Mucosa of gallbladder (tissue), 1 donor: ENCODE results near the gene BATF. TPM values are rescaled to one million over a fixed set of nuclear protein-coding genes. Genes with fewer than 3 reads are reported as not detected.

Source experiments
- DNase-seq: peaks from one replicate; pipeline ENCODE4 v3.0.0-alpha.2; 2020; ENCODE audit warnings: low spot score
- total RNA-seq: library from RNA; stranded (reverse); gene quantifications from one replicate; pipeline ENCODE4 v1.2.1, GENCODE V29; 2021
- donor health status: DM: no; HTN: no; CAD: no.

Gene BATF
- total RNA-seq, 1 donor from 2014 or later = 5.7 TPM

GRCh38 chr14:75595226-75595625 is 73.0 kb downstream of the BATF start:
- DNase-seq = no peak

Other genes with a start within 250 kb of the BATF start
- gene FOS, start 243.6 kb upstream of the BATF start, total RNA-seq = 165 TPM
- gene JDP2, start 94.4 kb upstream of the BATF start, total RNA-seq = 43.0 TPM
- 8.7 TPM for gene FLVCR2, start 56.2 kb downstream of the BATF start, total RNA-seq
- 37.2 TPM for gene ERG28, start 138.4 kb downstream of the BATF start, total RNA-seq
- 30.1 TPM for gene TTLL5, start 138.8 kb downstream of the BATF start, total RNA-seq